ENCODE data around the gene TMEM179.

Gene TMEM179

DNA sequence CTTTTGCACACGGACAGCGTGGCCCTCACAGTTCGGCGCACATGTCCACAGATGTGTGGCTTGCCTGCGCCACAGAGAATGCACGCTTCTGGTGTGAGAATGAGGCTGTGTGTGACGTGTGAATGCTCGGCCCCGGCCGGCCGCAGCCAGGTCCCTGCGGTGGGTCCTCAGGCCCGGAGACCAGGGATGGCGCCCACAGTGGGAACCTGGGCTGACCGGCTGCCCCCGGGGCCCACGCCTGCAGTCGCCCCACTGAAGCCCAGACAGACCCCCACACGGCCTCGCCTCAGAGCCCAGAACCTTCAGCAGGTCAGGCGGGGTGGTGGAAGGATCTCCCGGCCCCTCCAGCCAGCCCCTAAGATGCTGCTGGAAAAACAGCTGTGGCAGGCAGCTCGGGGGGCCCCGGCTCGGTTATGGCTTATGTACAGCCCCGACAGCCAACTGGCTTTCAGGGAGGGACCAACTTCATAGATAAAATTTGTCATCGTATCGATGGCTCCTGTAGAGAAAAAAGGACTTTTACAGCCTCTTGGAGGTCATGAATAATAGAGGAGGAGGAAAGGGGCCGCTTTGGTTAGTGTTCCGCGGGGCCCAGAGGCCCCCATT, 29.5 kb downstream of the TMEM179 start:
- DNase-seq (ENCODE audit: extremely low spot score, insufficient read length, low read depth) (no peak), FAIRE-seq (no peak)

DNA sequence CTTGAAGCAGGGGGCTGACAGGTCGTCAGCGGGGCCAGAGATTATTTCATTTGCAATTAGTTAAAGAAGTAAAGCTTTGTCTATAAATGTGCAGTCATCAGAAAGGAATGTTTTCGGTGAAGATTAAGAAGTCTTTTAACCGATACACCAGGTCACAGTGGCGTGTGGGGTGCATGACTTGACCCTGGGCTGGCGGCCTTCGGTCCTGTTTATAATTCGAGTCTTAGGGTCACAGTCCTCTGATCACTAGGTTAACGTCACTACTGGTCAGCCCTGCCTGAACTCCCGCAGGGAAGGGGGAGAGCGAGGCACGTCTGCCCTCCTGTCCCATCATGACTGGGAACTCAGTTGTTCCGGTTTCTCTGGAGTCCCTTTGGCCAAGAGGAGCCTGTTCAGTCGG, 30.0 kb downstream of the TMEM179 start:
- FAIRE-seq (no peak), DNase-seq (ENCODE audit: extremely low spot score, insufficient read length, low read depth) (no peak)

DNA sequence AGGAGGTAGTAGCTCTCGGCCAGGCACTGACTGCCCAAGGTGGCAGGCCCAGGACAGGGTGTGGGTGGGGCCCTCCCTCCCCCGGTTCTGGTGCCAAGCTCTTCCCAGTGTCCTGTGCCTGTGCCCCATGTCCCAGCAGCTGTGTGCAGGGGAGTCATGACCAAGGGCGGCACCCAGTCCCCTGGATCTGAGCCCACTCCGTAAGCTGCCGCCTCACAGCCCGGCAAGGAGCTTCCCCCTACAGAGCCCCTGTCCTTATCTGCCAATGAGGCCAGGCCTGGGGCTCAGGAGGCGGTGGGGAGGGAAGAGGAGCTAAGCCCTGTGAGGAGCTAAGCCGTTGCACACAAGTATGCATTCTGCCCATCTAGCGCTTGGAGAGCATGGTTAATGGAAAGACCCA, 30.6 kb downstream of the TMEM179 start:
- FAIRE-seq (no peak), DNase-seq (ENCODE audit: extremely low spot score, insufficient read length, low read depth) (no peak)

DNA sequence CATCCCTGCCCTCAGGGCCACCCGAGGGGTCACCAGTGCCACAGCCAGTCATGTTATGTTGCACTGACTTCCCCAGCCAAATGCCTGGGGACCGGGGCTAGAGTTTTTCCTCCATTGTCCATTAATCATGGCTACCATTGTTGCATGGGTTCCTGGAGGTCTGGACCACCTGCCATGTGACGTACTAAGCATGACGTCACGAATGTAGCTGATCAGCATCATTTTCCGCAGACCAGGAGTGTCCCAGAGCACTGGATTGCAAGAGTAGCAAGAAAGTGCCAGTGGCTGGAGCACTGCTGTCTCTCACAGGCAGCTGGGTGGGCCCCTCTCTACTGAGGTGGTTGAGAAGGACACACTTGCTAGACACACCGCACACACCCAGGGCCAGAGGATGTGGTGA, 31.9 kb downstream of the TMEM179 start:
- DNase-seq (ENCODE audit: extremely low spot score, insufficient read length, low read depth), result no peak

DNA sequence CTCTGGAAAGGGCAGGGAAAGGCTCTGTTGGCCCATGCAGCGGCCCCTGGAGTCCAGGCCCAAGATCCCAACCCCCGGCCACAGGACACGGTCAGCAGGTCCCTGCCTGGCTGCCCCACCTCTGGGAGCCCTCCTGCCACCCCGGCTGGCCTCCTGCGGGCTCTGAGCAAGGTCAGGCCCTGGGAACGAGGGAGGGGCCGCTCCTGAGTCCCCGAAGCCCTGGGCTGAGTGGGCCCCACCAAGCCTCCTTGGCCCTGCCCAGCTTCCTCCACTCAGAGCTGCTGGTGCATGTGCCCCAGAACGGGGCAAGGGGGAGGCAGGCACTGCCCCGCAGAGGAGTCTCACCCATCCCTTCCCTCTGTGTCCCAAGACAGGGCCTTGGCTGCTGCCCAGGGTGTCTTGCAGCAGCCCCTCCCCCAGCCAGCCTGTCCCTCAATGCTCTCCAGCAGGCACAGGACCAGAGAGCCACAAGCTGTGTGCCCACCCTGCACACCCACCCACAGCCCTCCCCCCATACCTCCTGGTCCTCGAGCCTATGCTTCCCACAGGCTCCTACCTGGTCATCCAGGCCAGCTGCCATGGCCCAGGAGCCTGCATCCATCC, 32.4 kb downstream of the TMEM179 start:
- DNase-seq (ENCODE audit: extremely low spot score, insufficient read length, low read depth), result no peak
- FAIRE-seq, result no peak

More for the DNA sequence above, 31.9 kb downstream of the TMEM179 start:
- no peak for FAIRE-seq

DNA sequence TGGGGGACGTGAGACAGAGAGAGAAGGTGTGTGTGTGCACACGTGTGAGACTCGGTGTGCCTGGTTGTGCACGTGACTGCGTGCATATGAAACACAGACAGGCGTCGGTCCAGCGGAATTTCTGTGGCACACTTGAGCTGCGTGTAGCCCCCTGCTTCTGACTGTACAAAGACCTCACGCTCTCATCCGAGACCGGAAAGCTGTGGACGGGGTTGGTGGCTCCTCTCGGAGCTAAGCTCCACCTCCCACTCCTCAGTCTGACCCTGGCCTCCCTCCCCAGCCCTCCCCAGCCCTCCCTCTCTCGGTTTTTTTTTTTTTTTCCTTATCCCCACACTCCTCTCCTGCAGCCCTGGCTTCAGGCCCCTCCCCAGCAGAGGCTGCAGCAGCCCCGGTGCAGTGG, 33.3 kb downstream of the TMEM179 start:
- no peak for FAIRE-seq
- no peak for DNase-seq (ENCODE audit: extremely low spot score, insufficient read length, low read depth)

DNA sequence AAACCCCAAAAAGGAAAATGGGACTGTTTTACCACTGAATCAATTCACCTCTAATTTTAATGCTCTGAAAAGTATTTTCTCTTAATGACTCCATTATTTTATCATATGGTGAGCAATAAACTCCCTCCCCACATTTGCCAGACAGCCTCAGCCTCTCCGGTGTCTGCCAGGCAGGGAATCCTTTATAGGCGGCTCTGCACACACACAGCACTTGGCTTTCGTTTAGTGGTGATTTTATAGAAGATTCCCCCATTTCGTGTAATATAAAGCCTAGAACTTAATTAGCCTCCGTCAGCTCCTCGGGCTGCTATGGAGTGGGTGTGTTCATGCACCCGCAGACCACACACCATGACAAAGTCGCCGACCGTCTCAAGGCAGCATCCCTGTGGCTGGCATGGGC, 35.1 kb downstream of the TMEM179 start:
- no peak for FAIRE-seq
- DNase-seq (ENCODE audit: extremely low spot score, insufficient read length, low read depth), result no peak

DNA sequence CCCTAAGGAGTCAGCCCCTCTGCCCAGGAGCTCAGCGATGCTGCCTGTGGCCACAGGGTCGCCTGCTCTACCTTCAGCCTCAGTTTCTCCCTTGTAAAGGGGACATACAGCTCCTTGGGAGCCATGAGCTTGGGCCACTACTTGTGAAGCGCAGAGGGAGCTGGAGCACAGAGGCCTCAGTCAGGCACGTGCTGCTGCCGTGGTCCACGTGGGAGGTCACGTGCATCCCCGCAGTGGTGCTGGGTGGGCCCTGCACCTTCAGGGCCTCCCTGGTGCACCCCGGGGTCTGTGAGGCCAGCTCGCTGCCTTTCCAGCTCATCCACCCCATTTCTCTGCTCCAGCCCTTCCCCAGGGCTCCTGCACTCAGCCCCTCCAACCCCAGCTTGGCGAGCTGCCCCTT, 36.0 kb downstream of the TMEM179 start:
- no peak for FAIRE-seq
- DNase-seq (ENCODE audit: extremely low spot score, insufficient read length, low read depth), result no peak

DNA sequence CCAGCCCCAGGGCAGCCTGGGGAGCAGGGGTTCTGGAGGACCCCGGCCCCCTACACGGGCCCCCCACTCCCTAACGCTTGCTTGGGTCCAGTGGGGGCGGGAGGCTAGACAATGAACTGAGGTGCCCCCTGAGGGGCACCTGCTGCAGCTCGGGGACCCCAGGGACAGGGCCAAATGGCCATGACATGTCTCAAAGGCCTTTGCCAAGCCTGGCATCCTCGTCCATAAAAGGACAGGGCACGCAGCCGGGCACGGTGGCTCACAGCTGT, 36.7 kb downstream of the TMEM179 start:
- DNase-seq (ENCODE audit: extremely low spot score, insufficient read length, low read depth), result no peak
- FAIRE-seq, result no peak

DNA sequence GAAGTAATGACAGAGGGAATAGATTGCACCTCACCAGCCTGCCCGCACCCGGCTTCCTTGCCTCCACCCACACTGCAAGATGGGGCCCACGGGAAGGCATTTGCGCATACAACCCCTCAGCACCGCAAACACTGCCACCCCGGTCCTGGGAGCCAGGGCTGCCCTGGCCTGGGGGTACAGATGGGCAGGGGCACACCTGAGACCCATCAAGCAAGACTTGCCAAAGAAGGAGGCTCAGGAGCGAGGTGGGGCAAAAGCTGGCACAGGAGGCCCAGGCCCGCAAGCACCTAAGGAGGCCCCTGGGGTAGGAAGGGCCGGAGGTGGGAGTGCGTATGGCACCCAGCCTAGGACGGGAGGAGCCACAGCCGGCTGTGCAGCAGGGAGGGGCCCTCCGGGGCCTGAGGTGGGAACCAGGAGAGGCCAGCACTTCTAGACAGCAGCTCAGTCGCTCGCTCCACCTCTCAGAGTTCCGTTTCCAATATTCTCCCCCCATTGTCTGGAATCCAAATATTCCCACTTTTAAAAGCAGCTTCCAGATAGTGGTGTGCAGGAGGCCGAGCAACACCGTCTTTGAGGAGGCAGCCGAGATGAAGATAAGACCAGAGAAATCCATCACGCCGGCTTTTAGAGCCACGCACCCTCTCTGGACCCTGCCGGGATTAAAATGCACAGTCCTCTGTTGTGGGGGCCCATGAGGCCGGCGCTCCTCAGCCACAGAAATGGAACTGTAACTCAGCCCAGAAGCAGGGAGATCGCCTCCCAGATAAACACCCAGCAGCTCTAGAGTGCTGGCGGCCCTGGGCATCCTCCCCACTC, 37.2 kb downstream of the TMEM179 start:
- no peak for DNase-seq (ENCODE audit: extremely low spot score, insufficient read length, low read depth)
- FAIRE-seq, result no peak

DNA sequence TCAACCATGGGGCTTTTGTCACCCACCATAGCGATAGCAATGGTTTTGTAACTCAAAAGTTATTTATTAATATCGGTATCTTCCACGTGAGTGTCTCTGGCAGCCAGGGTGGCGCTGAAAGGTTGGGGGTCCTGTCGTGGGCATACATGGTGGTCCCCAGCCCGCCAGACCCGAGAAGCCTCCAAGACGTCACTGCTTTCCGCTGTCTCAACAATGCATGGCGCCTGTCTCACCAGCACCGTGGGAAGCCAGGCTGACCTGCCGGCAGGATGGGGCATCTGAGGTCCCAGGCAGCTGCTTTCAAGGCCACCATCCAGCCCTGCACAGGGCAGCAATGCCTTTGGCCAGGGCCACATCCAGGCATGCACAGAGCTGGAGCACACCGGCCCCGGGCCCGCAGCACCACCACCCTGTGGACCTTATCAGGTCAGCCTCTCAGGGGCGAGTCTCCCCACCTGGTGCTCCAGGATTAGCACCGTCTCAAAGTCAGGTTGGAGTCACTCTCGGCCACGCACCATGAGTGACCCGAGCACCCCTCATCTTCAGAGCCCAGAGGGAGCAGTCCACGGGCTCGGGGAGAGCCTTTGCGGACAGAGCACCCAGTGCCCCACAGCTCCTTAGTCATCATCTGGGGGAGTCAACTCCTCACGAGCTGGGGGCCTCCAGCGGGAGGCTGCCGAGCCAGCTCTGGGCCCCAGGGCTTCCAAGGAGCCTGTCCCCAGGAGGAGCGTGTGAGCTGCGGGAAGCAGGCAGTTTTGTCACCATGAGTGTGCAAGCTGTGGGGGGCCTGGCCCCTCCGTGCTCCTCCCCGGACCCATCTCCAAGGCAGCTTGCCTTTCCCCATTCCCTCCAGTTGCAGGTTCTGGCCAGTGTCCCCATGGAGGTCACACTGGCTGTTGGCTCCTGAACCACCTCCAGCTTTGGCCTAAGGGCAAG, 39.6 kb downstream of the TMEM179 start:
- DNase-seq (ENCODE audit: extremely low spot score, insufficient read length, low read depth), result no peak
- no peak for FAIRE-seq

DNA sequence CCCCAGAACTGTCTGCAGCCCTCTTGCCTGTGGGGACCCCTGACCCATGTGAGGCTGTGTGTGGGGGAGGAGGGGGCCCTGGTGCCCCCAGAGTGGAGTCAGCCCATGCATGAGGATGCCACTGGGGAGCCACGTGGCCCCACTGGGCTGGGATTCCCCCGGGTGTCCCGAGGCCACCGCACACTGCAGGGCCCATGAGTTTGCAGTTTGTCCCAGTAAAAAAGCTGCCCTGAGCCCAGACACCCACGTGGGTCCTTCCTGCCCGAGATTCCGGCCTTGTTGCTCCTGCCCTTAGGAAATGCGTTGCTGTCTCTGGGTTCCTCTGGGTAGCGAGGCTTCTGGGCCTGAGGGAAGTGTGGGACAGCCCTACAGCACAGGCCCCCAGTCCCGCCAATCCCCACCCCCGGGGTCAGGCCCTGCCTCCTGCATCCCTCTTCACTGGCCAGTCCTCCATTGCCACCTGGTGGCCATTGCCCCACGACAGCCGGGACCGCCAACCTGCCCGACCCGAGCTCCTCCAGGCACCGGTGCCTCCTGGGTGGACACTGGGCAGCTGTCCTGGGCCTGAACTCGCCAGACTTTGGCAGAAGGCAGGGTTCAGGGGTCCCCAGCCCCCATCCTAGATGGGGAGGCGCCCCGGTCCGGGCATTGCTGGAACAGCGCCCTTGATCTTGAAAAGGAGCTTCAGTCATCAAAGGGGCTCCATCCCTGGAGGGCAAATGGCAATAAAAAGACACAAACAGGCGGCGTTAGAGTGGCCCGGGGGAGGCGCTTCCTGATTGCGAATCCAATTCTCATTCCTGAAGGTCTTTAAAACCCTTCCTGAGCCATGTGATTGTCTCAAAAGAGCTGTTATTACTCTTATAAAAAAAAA, 40.6 kb downstream of the TMEM179 start:
- FAIRE-seq (peak; percentile 41), DNase-seq (ENCODE audit: extremely low spot score, insufficient read length, low read depth) (peak; percentile 68)

DNA sequence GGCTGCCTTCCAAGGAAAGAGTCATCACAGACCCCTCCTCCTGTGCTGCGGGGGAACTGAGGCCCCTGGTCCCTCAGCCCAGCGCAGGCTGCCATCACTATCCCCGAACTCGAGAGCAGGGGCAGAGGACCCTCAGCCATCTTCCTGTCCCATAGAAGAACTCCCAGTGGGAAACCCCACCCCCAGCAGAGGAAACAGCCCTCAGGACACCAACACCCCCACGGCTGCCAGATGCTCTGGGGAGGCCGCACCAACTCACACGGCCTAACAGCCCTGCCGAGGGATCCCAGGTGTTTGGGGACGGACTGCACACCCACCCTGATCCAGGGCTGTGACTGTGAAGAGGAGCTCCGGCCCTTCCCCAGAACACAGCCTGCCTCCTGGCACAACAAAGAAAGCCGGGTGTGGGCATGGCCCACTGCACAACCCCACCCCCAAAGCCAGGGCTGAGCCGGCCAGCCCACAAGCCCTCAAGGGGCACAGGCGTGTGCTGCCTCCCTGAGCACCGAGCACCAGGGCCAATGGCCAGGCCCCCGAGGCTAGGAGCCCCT, 41.3 kb downstream of the TMEM179 start:
- DNase-seq (ENCODE audit: extremely low spot score, insufficient read length, low read depth), result no peak
- no peak for FAIRE-seq

DNA sequence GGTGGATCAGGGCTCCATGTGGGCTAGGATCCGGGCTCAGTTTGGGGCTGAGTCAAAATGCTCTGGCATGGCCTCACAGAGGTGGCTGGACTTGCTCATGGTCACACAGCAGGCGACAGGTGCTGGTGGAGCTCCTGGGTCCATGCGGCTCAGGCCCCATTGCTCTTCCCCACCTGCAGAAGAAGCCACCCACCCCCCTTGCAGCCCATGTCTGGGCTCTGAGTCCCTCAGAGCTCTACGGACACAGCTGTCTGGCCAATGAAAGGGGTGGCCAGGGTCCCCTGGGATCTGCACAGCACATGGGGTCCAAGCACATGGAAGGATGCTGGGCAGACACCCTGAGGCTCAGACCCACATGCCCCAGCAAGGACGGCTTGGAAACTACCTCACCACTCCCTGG, 42.0 kb downstream of the TMEM179 start:
- DNase-seq (ENCODE audit: extremely low spot score, insufficient read length, low read depth) (no peak), FAIRE-seq (no peak)

DNA sequence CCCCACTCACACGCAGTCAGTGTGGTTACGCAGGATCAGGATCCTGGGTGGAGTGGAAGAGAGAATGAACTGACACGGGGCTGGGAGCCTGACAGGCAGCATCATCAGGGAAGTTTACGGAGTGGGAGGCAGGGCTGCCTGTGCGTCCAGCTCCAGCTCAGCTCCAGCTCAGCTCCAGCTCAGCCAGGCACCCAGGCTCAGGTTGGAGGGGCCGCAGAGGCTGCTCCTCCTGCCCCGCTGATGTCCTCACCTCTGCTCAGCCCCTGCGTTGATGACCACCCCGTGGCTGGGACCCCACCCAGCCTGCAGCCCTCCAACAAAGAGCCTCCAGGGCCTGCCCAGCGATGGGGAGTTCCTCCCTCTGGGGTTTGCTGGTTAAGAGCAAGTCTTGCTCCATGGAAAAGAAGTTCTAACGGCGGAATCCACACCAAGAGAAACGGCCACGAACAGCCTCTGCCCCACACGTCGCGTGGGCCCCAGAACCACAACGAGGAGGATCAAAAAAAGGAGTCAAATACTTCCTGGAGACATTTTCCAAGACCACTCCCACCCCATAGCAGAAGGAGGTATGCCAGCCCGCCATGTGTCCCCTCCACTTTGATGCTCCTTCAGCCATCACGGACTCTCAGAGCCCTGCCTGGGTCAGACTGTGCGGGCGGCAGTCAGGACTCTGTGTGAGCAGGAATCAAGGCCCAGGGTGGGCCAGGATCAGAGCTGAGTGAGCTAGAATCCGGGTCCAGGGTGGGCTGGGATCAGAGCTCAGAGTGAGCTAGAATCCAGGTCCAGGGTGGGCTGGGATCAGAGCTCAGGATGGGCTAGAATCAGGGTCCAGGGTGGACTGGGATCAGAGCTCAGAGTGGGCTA, 42.7 kb downstream of the TMEM179 start:
- FAIRE-seq, result no peak
- no peak for DNase-seq (ENCODE audit: extremely low spot score, insufficient read length, low read depth)

DNA sequence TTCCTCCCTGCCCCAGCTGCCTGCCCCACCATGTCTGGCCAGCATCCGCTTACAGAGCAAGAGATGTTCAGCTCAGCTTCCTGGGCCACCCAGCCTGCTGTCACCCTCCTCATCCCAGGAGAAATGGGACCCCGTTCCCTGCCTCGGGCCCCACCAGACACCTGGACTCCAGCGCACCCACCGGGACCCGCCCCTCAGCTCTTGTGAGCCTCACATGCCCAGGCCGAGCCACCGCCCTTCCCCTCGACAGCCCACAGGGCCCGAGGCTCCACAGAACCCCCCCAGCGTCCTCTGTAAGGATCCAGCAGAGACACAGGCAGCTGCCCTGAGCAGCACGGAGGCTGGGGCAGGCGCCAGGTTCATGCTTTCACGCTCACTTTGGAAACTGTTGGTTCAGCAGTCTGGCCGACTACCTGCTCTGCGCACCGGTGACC, 43.4 kb downstream of the TMEM179 start:
- FAIRE-seq, result no peak
- DNase-seq (ENCODE audit: extremely low spot score, insufficient read length, low read depth), result no peak

DNA sequence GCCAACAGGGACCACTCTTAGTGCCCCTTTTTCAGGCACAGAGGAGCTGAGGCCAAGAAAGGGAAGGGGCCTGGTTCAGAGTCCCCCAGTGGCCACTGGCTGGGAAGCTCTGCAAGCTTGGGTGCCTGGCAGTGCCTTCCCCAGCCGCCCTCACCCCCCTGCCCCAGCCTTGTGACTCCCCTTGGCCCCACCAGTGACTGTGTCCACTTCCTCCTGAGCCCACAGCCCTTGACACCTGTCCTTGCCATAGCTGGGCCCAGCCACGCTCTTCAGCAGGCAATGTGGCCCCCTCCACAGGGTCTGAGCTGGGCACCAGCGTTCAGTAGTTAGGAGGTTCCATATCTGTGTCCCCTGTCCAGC, 44.0 kb downstream of the TMEM179 start:
- DNase-seq (ENCODE audit: extremely low spot score, insufficient read length, low read depth), result no peak
- FAIRE-seq, result no peak

DNA sequence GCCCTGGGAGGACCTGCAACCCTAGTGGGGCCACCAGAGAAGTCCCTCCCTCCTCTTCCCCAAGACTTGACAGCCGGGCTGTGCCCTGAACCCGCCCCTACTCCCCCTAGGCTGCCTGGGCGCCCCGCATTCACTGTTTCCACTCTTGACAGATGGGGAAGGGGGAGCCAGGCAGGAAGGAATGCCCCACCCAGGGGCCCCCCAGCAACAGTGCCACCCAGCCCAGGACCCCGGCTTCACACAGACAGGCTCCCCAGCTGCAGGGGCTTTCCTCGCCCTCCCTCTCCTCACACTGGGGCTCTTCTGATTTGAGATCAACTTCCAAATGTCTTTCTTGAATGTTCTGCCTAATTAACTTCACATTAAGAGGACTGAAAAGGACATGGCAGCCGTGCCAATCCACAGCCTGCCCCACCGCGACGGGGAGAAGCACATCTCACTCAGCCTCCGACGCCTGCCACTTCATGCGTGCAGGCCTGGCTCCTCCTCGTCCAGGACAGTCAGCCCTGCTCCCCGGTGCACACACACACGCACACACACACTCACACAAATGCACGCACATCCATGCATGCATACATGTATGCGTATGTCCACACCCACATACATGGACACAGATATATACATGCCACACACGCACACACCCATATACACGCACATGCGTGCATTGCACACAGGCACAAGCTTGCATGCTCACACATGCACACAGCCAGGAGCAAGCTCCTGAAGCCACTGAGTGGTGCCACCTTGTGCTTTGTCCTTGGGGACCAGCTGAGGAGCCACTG, 44.6 kb downstream of the TMEM179 start:
- DNase-seq (ENCODE audit: extremely low spot score, insufficient read length, low read depth) (no peak), FAIRE-seq (no peak)

Measured in GM18507 (cell line).